Small intestine (tissue), 7 donors: Measurements from ENCODE around the gene TSGA10IP. TPM values are rescaled to one million over a fixed set of nuclear protein-coding genes. Genes with fewer than 3 reads are reported as not detected.

Experiments
- DNase-seq, 2 donors: peaks; one replicate each; pipeline versions ENCODE4 v3.0.0 to v3.0.0-alpha.2; 2013
- FAIRE-seq: peaks from 2 replicates; lab custom pipeline; 2012; peaks lifted over from hg19 to GRCh38; lab: Jason Lieb, UNC
- H3K27ac ChIP-seq, 3 donors: one replicate each; pipeline ENCODE4 v1.5.1; 2013; ENCODE audit warnings: low read length in 2 of 3, mild to moderate bottlenecking in 2 of 3, control low read depth in 1 of 3, inconsistent platforms in 1 of 3, low read depth in 1 of 3, moderate library complexity in 1 of 3
- H3K27me3 ChIP-seq, 3 donors: one replicate each; pipeline ENCODE4 v1.6.1; 2013; ENCODE audit warnings: low read length in 3 of 3, inconsistent platforms in 1 of 3; ENCODE audit not compliant: control insufficient read depth in 3 of 3, insufficient read depth in 3 of 3
- H3K36me3 ChIP-seq, 3 donors: one replicate each; pipeline ENCODE4 v1.6.1; 2013; ENCODE audit warnings: low read length in 3 of 3, inconsistent platforms in 1 of 3, low read depth in 1 of 3, mild to moderate bottlenecking in 1 of 3, moderate library complexity in 1 of 3; ENCODE audit not compliant: control insufficient read depth in 3 of 3, insufficient read depth in 2 of 3
- H3K4me1 ChIP-seq, 3 donors: one replicate each; pipeline ENCODE4 v1.6.1; 2013; ENCODE audit warnings: low read length in 2 of 3, inconsistent platforms in 1 of 3, low read depth in 1 of 3, mild to moderate bottlenecking in 1 of 3, moderate library complexity in 1 of 3; ENCODE audit not compliant: control insufficient read depth in 3 of 3, insufficient read depth in 2 of 3
- H3K4me3 ChIP-seq, 3 donors: one replicate each; pipeline ENCODE4 v1.5.1; 2013; ENCODE audit warnings: low read length in 3 of 3, control low read depth in 1 of 3, inconsistent platforms in 1 of 3, low read depth in 1 of 3, mild to moderate bottlenecking in 1 of 3, moderate library complexity in 1 of 3
- H3K9me3 ChIP-seq, 2 donors: one replicate each; pipeline ENCODE4 v1.6.1; 2013; ENCODE audit warnings: low read depth in 1 of 2, low read length in 1 of 2; ENCODE audit not compliant: control insufficient read depth in 2 of 2, insufficient read depth in 1 of 2
- WGBS, 3 donors: extraction: QIAGEN DNeasy Blood & Tissue Kit; methylation state at CpG; one replicate each; pipeline ENCODE4 v1.1.7; 2013; 5-methylcytosine and 5-hydroxymethylcytosine counted together
- polyA plus RNA-seq, 4 donors: library from polyadenylated mRNA; stranded (reverse) in 3 of 4; unstranded in 1 of 4; fragments of 200-250 nt in 3 of 4; fragments of 120-200 nt in 1 of 4; gene quantifications; one replicate each; pipeline versions ENCODE4 v1.2.1 to v1.2.3, GENCODE V29; 2013
- donor health status: healthy with polysubstance abuse.
- donor health status: control.
- donor health status: control.
- donor health status: Bipolar disorder and iron deficiency.
- donor health status: healthy.

Gene TSGA10IP
- polyA plus RNA-seq, 4 donors, result 0.07 TPM; not detected in 3

- H3K9me3 ChIP-seq, result no peaks in the 10 kb centered on the region
- H3K4me1 ChIP-seq, result peaks cover 3 to 12% (median 8%) of the 10 kb centered on the region in 3 donors
- FAIRE-seq (no peak), DNase-seq (no peak)
- peaks cover 0 to 5% (median 0%) of the 10 kb centered on the region in 3 donors for H3K27me3 ChIP-seq
- H3K4me3 ChIP-seq, result no peak overlapping the region
- no peak overlapping the region for H3K27ac ChIP-seq
- WGBS, 3 donors, result 83 to 97% (median 89%) methylated on average over 17 of the region's 17 CpGs
- peaks cover 0 to 3% (median 0%) of the 10 kb centered on the region in 3 donors for H3K36me3 ChIP-seq
These were observed 13.6 kb downstream of the TSGA10IP start for GRCh38 chr11:65958774-65959420.

GRCh38 chr11:65960824-65961266 lies 15.6 kb downstream of the TSGA10IP start:
- H3K36me3 ChIP-seq, result peaks cover 7 to 23% (median 14%) of the 10 kb centered on the region in 3 donors
- DNase-seq (no peak), FAIRE-seq (no peak)
- WGBS, 3 donors, result 35 to 47% (median 39%) methylated on average over 16 of the region's 16 CpGs
- H3K27ac ChIP-seq, result peak overlapping the region; percentile 74 to 97 (median 81)
- no peaks in the 10 kb centered on the region for H3K9me3 ChIP-seq
- peaks cover 3 to 12% (median 8%) of the 10 kb centered on the region in 3 donors for H3K4me1 ChIP-seq
- peak overlapping the region; percentile 51 to 99 (median 98) for H3K4me3 ChIP-seq
- no peaks in the 10 kb centered on the region for H3K27me3 ChIP-seq

- FAIRE-seq, result no peak
These were observed 16.2 kb downstream of the TSGA10IP start, which contains the start of gene SART1 for GRCh38 chr11:65961267-65962140. Gene SART1 (plus strand): TSS chr11:65961734. CDS start chr11:65961781, 47 bp downstream.

GRCh38 chr11:65962141-65962564 lies 16.9 kb downstream of the TSGA10IP start:
- no peak overlapping the region for H3K27ac ChIP-seq
- no peak for FAIRE-seq

More at GRCh38 chr11:65961267-65962140, 16.2 kb downstream of the TSGA10IP start, which contains the start of gene SART1:
- Histone ChIP-seq H3K4me1 (peaks cover 3 to 12% (median 8%) of the 10 kb centered on the region in 3 donors), H3K27me3 (no peaks in the 10 kb centered on the region), H3K27ac (peak within 1 kb of the TSS; percentile 74 to 97 (median 81)), H3K4me3 (peak within 1 kb of the TSS; percentile 51 to 99 (median 98)), H3K9me3 (no peaks in the 10 kb centered on the region), H3K36me3 (peaks cover 13 to 29% (median 21%) of the 10 kb centered on the region in 3 donors)
- WGBS, 3 donors, result 0% methylated on average over 85 to 97 of the region's 97 CpGs
- DNase-seq, result peak; percentile 96 to 98

GRCh38 chr11:65964906-65965305 lies 19.6 kb downstream of the TSGA10IP start:
- H3K27ac ChIP-seq, result no peak overlapping the region
- no peaks in the 10 kb centered on the region for H3K27me3 ChIP-seq
- peaks cover 27 to 63% (median 29%) of the 10 kb centered on the region in 3 donors for H3K36me3 ChIP-seq
- no peak overlapping the region for H3K4me3 ChIP-seq
- H3K9me3 ChIP-seq, result no peaks in the 10 kb centered on the region
- FAIRE-seq (no peak), DNase-seq (no peak)
- 83 to 100% (median 91%) methylated on average over 7 to 10 of the region's 10 CpGs for WGBS, 3 donors
- H3K4me1 ChIP-seq, result peaks cover 3 to 12% (median 8%) of the 10 kb centered on the region in 3 donors

More at GRCh38 chr11:65962141-65962564, 16.9 kb downstream of the TSGA10IP start:
- Histone ChIP-seq H3K4me3 (peak overlapping the region; percentile 51 to 99 (median 98)), H3K36me3 (peaks cover 17 to 36% (median 21%) of the 10 kb centered on the region in 3 donors), H3K9me3 (no peaks in the 10 kb centered on the region), H3K4me1 (peaks cover 3 to 12% (median 8%) of the 10 kb centered on the region in 3 donors), H3K27me3 (no peaks in the 10 kb centered on the region)
- WGBS, 3 donors, result 4 to 7% (median 6%) methylated on average over 13 of the region's 13 CpGs
- no peak for DNase-seq

- H3K4me3 ChIP-seq, result no peak overlapping the region
- H3K9me3 ChIP-seq, result no peaks in the 10 kb centered on the region
- FAIRE-seq (no peak), DNase-seq (no peak)
- peaks cover 29 to 73% (median 29%) of the 10 kb centered on the region in 3 donors for H3K36me3 ChIP-seq
- 94 to 96% (median 95%) methylated on average over 34 to 36 of the region's 36 CpGs for WGBS, 3 donors
- H3K4me1 ChIP-seq, result peaks cover 3 to 12% (median 8%) of the 10 kb centered on the region in 3 donors
- no peaks in the 10 kb centered on the region for H3K27me3 ChIP-seq
- H3K27ac ChIP-seq, result no peak overlapping the region
These were observed 20.9 kb downstream of the TSGA10IP start for GRCh38 chr11:65965986-65966762.

- no peak for DNase-seq
- no peaks in the 10 kb centered on the region for H3K27me3 ChIP-seq
- peaks cover 3 to 9% (median 5%) of the 10 kb centered on the region in 3 donors for H3K4me1 ChIP-seq
- H3K4me3 ChIP-seq, result no peak overlapping the region
- H3K36me3 ChIP-seq, result peaks cover 29 to 74% (median 29%) of the 10 kb centered on the region in 3 donors
- H3K27ac ChIP-seq, result no peak overlapping the region
- no peaks in the 10 kb centered on the region for H3K9me3 ChIP-seq
- no peak for FAIRE-seq
- 94 to 96% (median 96%) methylated on average over 25 to 30 of the region's 30 CpGs for WGBS, 3 donors
These were observed 22.2 kb downstream of the TSGA10IP start for GRCh38 chr11:65967329-65967934.
